HepG2 (cell line): ENCODE data around the gene C1orf159. TPM values are rescaled to one million over a fixed set of nuclear protein-coding genes. Genes with fewer than 3 reads are reported as not detected.

Experiments
- ARID2 ChIP-seq: sonication (generic); formaldehyde crosslinking; IDR thresholded peaks from 2 replicates; pipeline ENCODE4 v1.8.1; 2022; ENCODE audit warnings: mild to moderate bottlenecking, missing genetic modification reagents, borderline replicate concordance
- BORCS8-MEF2B ChIP-seq: sonication (generic); formaldehyde crosslinking; IDR thresholded peaks from 2 replicates; pipeline ENCODE4 v1.8.0; 2022; ENCODE audit warnings: mild to moderate bottlenecking, missing genetic modification reagents
- E2F2 ChIP-seq: sonication (generic); formaldehyde crosslinking; IDR thresholded peaks from 2 replicates; pipeline ENCODE4 v1.4.0; 2020; ENCODE audit warnings: missing genetic modification reagents, borderline replicate concordance
- ELF3 ChIP-seq: IDR thresholded peaks from 2 replicates; pipeline ENCODE4 v1.6.1; 2016; ENCODE audit warnings: missing genetic modification reagents, missing compliant biosample characterization
- KDM5A ChIP-seq: fragments of 200-600 bp; sonication (generic); IDR thresholded peaks from 2 replicates; pipeline ENCODE4 v1.7.0; 2018; ENCODE audit warnings: antibody characterized with exemption, mild to moderate bottlenecking, low read length, borderline replicate concordance
- PHB2 ChIP-seq: fragments of 450-650 bp; IDR thresholded peaks from 2 replicates; pipeline ENCODE4 v1.6.1; 2018; ENCODE audit not compliant: partially characterized antibody
- RXRB ChIP-seq: IDR thresholded peaks from 2 replicates; pipeline ENCODE4 v1.6.1; 2016; ENCODE audit warnings: borderline replicate concordance, missing genetic modification reagents, missing compliant biosample characterization
- ZBTB49 ChIP-seq: sonication (generic); formaldehyde crosslinking; IDR thresholded peaks from 2 replicates; pipeline ENCODE4 v1.4.0; 2020; ENCODE audit warnings: missing genetic modification reagents, borderline replicate concordance
- ZNF605 ChIP-seq: sonication (generic); formaldehyde crosslinking; IDR thresholded peaks from 2 replicates; pipeline ENCODE4 v1.8.0; 2022; ENCODE audit warnings: mild to moderate bottlenecking, missing genetic modification reagents
- ZSCAN22 ChIP-seq: sonication (generic); formaldehyde crosslinking; IDR thresholded peaks from 2 replicates; pipeline ENCODE4 v1.4.0; 2020; ENCODE audit warnings: mild to moderate bottlenecking, missing genetic modification reagents
- polyA plus RNA-seq, 8 experiments: library from polyadenylated mRNA; depleted of rRNA in 3 of 8; stranded (reverse) in 7 of 8; unstranded in 1 of 8; fragments of >200 nt; fragmentation: Illumina TruSeq in 4 of 8; extraction: Trizol in 4 of 8; gene quantifications; 2 replicates each; pipeline versions ENCODE4 v1.2.1 to v1.2.3, GENCODE V29; 2011 to 2016; ENCODE audit warnings: low read depth in 4 of 8, missing spikeins in 1 of 8, mixed read lengths in 1 of 8; ENCODE audit not compliant: insufficient read depth in 1 of 8
- total RNA-seq, 5 experiments: library from RNA; depleted of rRNA; stranded (reverse); fragments of >200 nt; fragmentation: Illumina TruSeq; extraction: Trizol; gene quantifications; 2 replicates each; pipeline ENCODE4 v1.2.3, GENCODE V29; 2016; ENCODE audit warnings: low read depth in 1 of 5
- TF ChIP-seq, protein P1 (sequence below): sonication (generic); formaldehyde crosslinking; IDR thresholded peaks from 2 replicates; pipeline ENCODE4 v1.9.0; 2022; ENCODE audit warnings: low read depth, missing genetic modification reagents
- TF ChIP-seq, protein P2 (sequence below), 2 experiments: fragments of 450-650 bp in 1 of 2; sonication (generic) in 1 of 2; formaldehyde crosslinking; IDR thresholded peaks; 2 replicates each; pipeline versions ENCODE4 v1.5.0 to v1.8.0; 2020 to 2022; ENCODE audit warnings: mild to moderate bottlenecking in 1 of 2, missing genetic modification reagents in 1 of 2
- TF ChIP-seq, protein P3 (sequence below): sonication (generic); formaldehyde crosslinking; IDR thresholded peaks from 2 replicates; pipeline ENCODE4 v1.8.1; 2022; ENCODE audit warnings: low read depth, mild to moderate bottlenecking, missing genetic modification reagents
- TF ChIP-seq, protein P4 (sequence below): IDR thresholded peaks from 2 replicates; pipeline ENCODE4 v1.6.1; 2016
- TF ChIP-seq, protein P5 (sequence below): sonication (generic); formaldehyde crosslinking; conservative IDR thresholded peaks from 2 replicates; pipeline ENCODE4 v1.5.0; 2020; ENCODE audit warnings: missing genetic modification reagents

Gene C1orf159
- total and polyA plus RNA-seq, 2 of the 13 experiments (the other 11 are each of a cell fraction or from before 2014, with no cell fraction given) = 3.8 to 6.7 TPM

- TF ChIP-seq, protein P1, sequence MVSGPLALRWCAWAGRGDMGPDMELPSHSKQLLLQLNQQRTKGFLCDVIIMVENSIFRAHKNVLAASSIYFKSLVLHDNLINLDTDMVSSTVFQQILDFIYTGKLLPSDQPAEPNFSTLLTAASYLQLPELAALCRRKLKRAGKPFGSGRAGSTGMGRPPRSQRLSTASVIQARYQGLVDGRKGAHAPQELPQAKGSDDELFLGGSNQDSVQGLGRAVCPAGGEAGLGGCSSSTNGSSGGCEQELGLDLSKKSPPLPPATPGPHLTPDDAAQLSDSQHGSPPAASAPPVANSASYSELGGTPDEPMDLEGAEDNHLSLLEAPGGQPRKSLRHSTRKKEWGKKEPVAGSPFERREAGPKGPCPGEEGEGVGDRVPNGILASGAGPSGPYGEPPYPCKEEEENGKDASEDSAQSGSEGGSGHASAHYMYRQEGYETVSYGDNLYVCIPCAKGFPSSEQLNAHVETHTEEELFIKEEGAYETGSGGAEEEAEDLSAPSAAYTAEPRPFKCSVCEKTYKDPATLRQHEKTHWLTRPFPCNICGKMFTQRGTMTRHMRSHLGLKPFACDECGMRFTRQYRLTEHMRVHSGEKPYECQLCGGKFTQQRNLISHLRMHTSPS (CRISPR knock-in tag) = peak; percentile 71; the same call in 1 of the 2 replicates
- TF ChIP-seq KDM5A = no peak
- no peak for TF ChIP-seq E2F2
- TF ChIP-seq ZSCAN22 (CRISPR knock-in tag) = no peak
- no peak for TF ChIP-seq PHB2
- TF ChIP-seq ZNF605 = peak; percentile 66; the same call in 1 of the 2 replicates
- TF ChIP-seq, protein P2, sequence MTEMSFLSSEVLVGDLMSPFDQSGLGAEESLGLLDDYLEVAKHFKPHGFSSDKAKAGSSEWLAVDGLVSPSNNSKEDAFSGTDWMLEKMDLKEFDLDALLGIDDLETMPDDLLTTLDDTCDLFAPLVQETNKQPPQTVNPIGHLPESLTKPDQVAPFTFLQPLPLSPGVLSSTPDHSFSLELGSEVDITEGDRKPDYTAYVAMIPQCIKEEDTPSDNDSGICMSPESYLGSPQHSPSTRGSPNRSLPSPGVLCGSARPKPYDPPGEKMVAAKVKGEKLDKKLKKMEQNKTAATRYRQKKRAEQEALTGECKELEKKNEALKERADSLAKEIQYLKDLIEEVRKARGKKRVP (CRISPR knock-in tag; IDR thresholded peaks at IDR 0.05) = no peak
- peak; percentile 70 for TF ChIP-seq RXRB
- TF ChIP-seq ELF3 = peak; percentile 56; the same call in 1 of the 2 replicates
- TF ChIP-seq, protein P3, sequence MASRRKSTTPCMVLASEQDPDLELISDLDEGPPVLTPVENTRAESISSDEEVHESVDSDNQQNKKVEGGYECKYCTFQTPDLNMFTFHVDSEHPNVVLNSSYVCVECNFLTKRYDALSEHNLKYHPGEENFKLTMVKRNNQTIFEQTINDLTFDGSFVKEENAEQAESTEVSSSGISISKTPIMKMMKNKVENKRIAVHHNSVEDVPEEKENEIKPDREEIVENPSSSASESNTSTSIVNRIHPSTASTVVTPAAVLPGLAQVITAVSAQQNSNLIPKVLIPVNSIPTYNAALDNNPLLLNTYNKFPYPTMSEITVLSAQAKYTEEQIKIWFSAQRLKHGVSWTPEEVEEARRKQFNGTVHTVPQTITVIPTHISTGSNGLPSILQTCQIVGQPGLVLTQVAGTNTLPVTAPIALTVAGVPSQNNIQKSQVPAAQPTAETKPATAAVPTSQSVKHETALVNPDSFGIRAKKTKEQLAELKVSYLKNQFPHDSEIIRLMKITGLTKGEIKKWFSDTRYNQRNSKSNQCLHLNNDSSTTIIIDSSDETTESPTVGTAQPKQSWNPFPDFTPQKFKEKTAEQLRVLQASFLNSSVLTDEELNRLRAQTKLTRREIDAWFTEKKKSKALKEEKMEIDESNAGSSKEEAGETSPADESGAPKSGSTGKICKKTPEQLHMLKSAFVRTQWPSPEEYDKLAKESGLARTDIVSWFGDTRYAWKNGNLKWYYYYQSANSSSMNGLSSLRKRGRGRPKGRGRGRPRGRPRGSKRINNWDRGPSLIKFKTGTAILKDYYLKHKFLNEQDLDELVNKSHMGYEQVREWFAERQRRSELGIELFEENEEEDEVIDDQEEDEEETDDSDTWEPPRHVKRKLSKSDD (CRISPR knock-in tag) = no peak
- no peak for TF ChIP-seq ZBTB49 (CRISPR knock-in tag)
- TF ChIP-seq, protein P4, sequence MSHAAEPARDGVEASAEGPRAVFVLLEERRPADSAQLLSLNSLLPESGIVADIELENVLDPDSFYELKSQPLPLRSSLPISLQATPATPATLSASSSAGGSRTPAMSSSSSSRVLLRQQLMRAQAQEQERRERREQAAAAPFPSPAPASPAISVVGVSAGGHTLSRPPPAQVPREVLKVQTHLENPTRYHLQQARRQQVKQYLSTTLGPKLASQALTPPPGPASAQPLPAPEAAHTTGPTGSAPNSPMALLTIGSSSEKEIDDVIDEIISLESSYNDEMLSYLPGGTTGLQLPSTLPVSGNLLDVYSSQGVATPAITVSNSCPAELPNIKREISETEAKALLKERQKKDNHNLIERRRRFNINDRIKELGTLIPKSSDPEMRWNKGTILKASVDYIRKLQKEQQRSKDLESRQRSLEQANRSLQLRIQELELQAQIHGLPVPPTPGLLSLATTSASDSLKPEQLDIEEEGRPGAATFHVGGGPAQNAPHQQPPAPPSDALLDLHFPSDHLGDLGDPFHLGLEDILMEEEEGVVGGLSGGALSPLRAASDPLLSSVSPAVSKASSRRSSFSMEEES (CRISPR knock-in tag) = peak; percentile 87
- peak; percentile 51; the same call in 1 of the 2 replicates for TF ChIP-seq BORCS8-MEF2B
- TF ChIP-seq ARID2 (CRISPR knock-in tag) = no peak
- TF ChIP-seq, protein P5, sequence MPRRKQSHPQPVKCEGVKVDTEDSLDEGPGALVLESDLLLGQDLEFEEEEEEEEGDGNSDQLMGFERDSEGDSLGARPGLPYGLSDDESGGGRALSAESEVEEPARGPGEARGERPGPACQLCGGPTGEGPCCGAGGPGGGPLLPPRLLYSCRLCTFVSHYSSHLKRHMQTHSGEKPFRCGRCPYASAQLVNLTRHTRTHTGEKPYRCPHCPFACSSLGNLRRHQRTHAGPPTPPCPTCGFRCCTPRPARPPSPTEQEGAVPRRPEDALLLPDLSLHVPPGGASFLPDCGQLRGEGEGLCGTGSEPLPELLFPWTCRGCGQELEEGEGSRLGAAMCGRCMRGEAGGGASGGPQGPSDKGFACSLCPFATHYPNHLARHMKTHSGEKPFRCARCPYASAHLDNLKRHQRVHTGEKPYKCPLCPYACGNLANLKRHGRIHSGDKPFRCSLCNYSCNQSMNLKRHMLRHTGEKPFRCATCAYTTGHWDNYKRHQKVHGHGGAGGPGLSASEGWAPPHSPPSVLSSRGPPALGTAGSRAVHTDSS (CRISPR knock-in tag) = no peak
Measured at GRCh38 chr1:1079408-1080121, 36.3 kb downstream of the C1orf159 start (continued).
